AG10803 (cell line): ENCODE data around the gene SPTLC2.

Experiments used
- DNase-seq: peaks from one replicate; pipeline ENCODE4 v3.0.0; 2010; ENCODE audit warnings: low read depth
- H3K4me3 ChIP-seq: 2 replicates; pipeline ENCODE4 v1.5.1; 2011; ENCODE audit warnings: mild to moderate bottlenecking, low read length, control low read depth
- TF ChIP-seq, protein P1 (sequence below): conservative IDR thresholded peaks from 2 replicates; pipeline ENCODE4 v1.5.1; 2011; ENCODE audit warnings: mild to moderate bottlenecking, low read length, control low read depth, inconsistent platforms

The SPTLC2 gene

GRCh38 chr14:77561881-77562280, 54.6 kb downstream of the SPTLC2 start:
- DNase-seq = no peak
- no peak overlapping the region for H3K4me3 ChIP-seq
- TF ChIP-seq, protein P1, sequence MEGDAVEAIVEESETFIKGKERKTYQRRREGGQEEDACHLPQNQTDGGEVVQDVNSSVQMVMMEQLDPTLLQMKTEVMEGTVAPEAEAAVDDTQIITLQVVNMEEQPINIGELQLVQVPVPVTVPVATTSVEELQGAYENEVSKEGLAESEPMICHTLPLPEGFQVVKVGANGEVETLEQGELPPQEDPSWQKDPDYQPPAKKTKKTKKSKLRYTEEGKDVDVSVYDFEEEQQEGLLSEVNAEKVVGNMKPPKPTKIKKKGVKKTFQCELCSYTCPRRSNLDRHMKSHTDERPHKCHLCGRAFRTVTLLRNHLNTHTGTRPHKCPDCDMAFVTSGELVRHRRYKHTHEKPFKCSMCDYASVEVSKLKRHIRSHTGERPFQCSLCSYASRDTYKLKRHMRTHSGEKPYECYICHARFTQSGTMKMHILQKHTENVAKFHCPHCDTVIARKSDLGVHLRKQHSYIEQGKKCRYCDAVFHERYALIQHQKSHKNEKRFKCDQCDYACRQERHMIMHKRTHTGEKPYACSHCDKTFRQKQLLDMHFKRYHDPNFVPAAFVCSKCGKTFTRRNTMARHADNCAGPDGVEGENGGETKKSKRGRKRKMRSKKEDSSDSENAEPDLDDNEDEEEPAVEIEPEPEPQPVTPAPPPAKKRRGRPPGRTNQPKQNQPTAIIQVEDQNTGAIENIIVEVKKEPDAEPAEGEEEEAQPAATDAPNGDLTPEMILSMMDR = no peak

DNA sequence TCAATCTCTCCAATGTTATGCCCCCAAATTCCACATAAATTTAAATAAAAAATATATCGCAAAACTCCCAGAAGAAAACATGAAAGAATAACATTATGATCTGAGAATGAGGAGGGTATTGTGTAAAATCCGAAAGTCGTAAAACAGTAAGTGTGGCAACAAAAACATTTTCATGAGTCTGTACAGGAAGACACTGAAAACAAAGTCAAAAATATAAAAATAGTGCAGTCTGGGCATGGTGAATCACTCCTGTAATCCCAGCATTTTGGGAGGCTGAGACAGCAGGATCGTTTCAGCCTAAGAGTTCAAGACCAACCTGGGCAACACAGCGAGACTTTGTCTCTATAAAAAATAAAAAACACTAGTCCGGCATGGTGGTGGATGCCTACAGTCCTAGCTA, 57.1 kb downstream of the SPTLC2 start:
- TF ChIP-seq, protein P1 = no peak
- no peak overlapping the region for H3K4me3 ChIP-seq
- DNase-seq = no peak

DNA sequence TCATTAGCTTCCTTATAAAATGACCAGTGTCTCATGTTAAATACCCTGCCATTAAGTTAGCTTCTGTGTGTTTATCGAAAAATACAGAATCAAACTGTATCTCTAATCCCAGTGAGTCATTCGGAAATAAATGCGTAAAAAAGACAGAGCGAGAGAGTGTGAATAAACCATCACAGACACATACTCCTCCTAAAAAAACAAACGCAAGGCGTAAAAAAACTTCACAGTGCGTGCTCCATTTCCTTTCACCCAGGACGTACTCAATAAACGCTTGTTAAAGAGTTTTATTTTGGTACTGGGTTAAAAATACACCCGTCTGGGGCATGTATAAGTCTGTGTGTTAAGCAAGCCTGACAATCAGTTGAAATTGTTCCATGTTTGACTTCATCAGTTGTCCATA, 59.0 kb downstream of the SPTLC2 start:
- H3K4me3 ChIP-seq = no peak overlapping the region
- DNase-seq = no peak
- TF ChIP-seq, protein P1 = no peak

- no peak for DNase-seq
- TF ChIP-seq, protein P1 = no peak
- H3K4me3 ChIP-seq = no peak overlapping the region
Measured at GRCh38 chr14:77556946-77557345, 59.5 kb downstream of the SPTLC2 start.

DNA sequence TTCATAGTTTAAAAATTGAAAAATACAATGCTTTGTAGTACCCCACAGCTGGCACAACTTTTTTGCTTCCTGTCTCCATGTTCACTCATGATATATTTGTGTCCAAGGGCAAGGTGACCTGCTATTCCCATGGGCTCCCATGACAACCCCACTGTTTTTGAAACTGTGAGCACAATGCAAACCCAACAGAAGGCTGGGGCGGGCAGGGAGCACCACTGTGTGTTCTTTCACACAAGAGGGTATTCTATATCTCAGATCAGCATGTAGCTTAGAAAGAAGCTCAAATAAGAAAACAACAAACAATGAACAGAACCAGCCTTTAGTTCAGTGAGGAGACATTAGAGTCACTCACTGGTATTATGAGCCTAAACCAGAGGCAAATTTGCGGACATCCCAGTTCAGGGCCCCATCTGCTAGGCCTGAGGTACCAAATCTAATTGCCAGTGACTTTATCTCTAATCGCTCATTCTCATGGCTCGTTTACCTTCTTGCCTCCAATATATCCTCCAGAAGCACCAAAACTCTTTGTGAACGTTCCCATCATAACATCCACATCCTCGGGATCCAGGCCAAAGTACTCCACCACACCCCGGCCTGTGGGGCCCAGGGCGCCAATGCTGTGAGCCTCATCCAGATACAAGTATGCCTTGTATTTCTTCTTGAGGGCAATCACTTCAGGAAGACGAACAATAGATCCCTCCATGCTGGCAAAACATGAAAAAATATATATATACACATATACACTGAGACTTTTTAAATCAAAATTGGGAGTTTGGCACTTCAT, 61.4 kb downstream of the SPTLC2 start:
- DNase-seq = no peak
- TF ChIP-seq, protein P1 = no peak
- no peak overlapping the region for H3K4me3 ChIP-seq

DNA sequence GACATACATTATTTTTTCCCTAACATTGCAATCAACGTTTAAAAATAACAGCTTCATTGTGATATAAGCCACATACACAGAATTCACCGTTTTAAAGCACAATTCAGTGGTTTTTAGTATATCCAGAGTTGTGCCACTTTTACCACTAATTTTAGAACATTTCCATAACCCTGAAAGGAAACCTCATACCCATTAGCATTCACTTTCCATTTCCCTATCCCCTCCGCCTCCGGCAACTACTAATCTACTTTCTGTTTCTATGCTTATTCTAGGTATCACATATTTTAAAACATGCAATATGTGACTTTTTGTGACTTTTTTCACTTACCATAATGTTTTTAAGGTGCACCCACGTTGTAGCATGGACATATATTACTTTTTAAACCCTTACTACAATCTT, 62.2 kb downstream of the SPTLC2 start:
- TF ChIP-seq, protein P1 = no peak
- DNase-seq = no peak
- no peak overlapping the region for H3K4me3 ChIP-seq

DNA sequence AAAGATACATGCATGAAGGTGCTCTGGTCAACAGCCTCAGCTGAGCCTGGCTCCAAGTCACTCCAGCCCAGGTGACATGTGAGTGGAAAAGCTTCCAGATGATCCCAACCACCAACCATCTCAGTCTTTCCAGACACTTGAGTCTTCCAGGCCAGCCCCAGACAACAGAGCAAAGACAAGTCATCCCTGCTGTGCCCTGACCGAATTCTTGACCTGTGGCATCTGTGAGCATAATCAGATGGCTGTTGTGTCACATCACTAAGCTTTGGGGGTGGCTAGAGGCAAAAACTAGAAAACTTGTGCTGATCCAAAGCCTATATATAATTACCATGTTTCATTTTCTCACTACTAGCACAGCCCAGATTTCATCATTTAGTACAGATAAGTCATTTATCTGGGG, 67.0 kb downstream of the SPTLC2 start:
- no peak for DNase-seq
- TF ChIP-seq, protein P1 = no peak
- no peak overlapping the region for H3K4me3 ChIP-seq
